ENCODE results near the gene MIOX. TPM values are rescaled to one million over a fixed set of nuclear protein-coding genes. Genes with fewer than 3 reads are reported as not detected.
A peak's percentile ranks its signal among the peaks of the same experiment; 100 is the strongest.

MIOX gene
- total RNA-seq, 1 experiment from 2014 or later, result 1.5 TPM

DNA sequence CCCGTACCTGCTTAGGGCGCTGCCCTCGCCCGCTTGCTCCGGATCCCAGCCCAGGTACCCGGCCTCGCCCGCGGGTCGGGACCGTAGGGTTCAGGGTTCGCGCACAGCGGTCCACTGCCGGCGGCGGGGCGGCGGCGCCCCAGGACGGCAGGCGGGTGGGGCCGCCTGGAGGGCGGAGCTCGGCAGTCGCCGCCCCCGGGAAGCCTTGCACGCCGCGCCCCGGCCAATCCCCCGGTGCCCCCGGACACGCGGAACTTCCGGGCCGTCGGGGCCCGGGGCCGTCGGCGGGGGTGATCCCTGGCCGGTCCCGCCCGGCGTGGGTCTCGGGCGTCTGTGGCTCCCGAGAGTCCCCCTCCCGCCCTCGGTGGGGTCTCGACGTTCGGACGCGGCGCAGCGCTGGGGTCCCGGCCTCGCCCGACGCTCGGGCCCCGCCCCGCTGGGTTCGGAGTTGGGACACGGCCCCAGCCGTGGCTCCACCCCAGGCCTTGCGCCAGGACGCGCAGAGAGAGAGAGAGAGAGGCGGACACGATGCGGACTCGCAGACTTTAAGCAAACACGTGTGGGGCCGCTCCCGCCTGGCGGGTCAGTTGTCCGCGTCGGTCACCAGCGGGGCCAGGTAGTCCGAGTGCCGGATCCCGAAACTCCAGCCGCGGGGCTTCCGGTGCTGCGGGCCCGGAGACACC is 43.4 kb downstream of the MIOX start, which contains the start of gene TYMP:
TYMP (minus strand) TSS at position 116 of the 683 bp plus-strand sequence. CDS start 303 bp downstream, outside the sequence.
- DNase-seq, result peak in 1 of 2 experiments; percentile 66
- no peak for TF ChIP-seq EZH2 (IDR thresholded peaks at IDR 0.05; ENCODE audit: low read depth)
- TF ChIP-seq, protein P1, sequence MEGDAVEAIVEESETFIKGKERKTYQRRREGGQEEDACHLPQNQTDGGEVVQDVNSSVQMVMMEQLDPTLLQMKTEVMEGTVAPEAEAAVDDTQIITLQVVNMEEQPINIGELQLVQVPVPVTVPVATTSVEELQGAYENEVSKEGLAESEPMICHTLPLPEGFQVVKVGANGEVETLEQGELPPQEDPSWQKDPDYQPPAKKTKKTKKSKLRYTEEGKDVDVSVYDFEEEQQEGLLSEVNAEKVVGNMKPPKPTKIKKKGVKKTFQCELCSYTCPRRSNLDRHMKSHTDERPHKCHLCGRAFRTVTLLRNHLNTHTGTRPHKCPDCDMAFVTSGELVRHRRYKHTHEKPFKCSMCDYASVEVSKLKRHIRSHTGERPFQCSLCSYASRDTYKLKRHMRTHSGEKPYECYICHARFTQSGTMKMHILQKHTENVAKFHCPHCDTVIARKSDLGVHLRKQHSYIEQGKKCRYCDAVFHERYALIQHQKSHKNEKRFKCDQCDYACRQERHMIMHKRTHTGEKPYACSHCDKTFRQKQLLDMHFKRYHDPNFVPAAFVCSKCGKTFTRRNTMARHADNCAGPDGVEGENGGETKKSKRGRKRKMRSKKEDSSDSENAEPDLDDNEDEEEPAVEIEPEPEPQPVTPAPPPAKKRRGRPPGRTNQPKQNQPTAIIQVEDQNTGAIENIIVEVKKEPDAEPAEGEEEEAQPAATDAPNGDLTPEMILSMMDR (conservative IDR thresholded peaks at IDR 0.05), result no peak
- H3K4me2 ChIP-seq, result peak within 1 kb of the TSS; percentile 85
- no peaks in the 10 kb centered on the region for H4K20me1 ChIP-seq (ENCODE audit: insufficient read depth)
- no peaks in the 10 kb centered on the region for H3K9me2 ChIP-seq (ENCODE audit: insufficient read depth)
- peak within 1 kb of the TSS; percentile 78; the same call in 1 of the 2 replicates for H2AFZ ChIP-seq
- peaks cover 26% of the 10 kb centered on the region for H3K4me1 ChIP-seq (replicated peaks; ENCODE audit: insufficient read depth)
- no peaks in the 10 kb centered on the region for H3K9me3 ChIP-seq (ENCODE audit: insufficient read depth, low read depth)
- peak within 1 kb of the TSS; percentile 87 for H3K4me3 ChIP-seq
- H3F3A ChIP-seq (ENCODE audit: insufficient read depth, low read depth), result peaks cover 64% of the 10 kb centered on the region
- no peaks in the 10 kb centered on the region for H3K36me3 ChIP-seq (ENCODE audit: low read depth)
- H3K27ac ChIP-seq, result peak within 1 kb of the TSS; percentile 60
- no peaks in the 10 kb centered on the region for H3K27me3 ChIP-seq (ENCODE audit: insufficient read depth, low read depth)
- ChIA-PET POLR2A (ENCODE audit: unreplicated experiment) (no interaction called here), CTCF (no interaction called here)
- BruUV-seq (replicated peaks), result no TSS peak
- intact Hi-C loops (cut with micrococcal nuclease; ENCODE audit: unreplicated experiment), result loop anchor here (1.0 to 2.0 kb wide), 2 partner anchors 9 to 33 kb away; partner anchors contain the start of gene SYCE3
- H3K79me2 ChIP-seq (ENCODE audit: low read depth), result no peaks in the 10 kb centered on the region; the same call in 1 of the 2 replicates

DNA sequence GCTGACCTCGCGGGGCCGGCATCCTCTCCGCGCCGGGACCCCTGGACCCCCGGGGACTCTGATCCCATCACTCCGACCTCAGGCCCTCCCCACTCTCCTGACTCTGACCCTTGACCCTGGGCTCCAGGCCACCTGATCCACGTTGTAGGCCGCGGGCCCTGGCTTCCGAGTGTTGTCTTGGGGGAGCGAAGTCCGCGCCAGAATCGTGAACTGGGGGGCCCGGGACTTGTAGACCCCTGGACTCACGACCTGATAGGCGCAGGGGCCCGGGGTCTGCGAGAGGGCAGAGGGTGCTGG is 43.9 kb downstream of the MIOX start:
- H3K27ac ChIP-seq, result peak overlapping the region; percentile 60
- H3K79me2 ChIP-seq (ENCODE audit: low read depth), result no peaks in the 10 kb centered on the region
- ChIA-PET CTCF (no interaction called here), POLR2A (ENCODE audit: unreplicated experiment) (no interaction called here)
- H3K36me3 ChIP-seq (ENCODE audit: low read depth), result no peaks in the 10 kb centered on the region
- H4K20me1 ChIP-seq (ENCODE audit: insufficient read depth), result no peaks in the 10 kb centered on the region
- peak overlapping the region; percentile 87 for H3K4me3 ChIP-seq
- H3K4me2 ChIP-seq, result peak overlapping the region; percentile 85
- H3K27me3 ChIP-seq (ENCODE audit: insufficient read depth, low read depth), result no peaks in the 10 kb centered on the region
- BruUV-seq (replicated peaks), result no TSS peak
- H3K4me1 ChIP-seq (replicated peaks; ENCODE audit: insufficient read depth), result peaks cover 26% of the 10 kb centered on the region
- H3K9me2 ChIP-seq (ENCODE audit: insufficient read depth), result no peaks in the 10 kb centered on the region
- H3K9me3 ChIP-seq (ENCODE audit: insufficient read depth, low read depth), result no peaks in the 10 kb centered on the region
- intact Hi-C loops (cut with micrococcal nuclease; ENCODE audit: unreplicated experiment), result loop anchor here (1.0 to 2.0 kb wide), 2 partner anchors 9 to 32 kb away; partner anchors contain the start of gene SYCE3
- no peak for DNase-seq
- H2AFZ ChIP-seq, result peak overlapping the region; percentile 78; the same call in 1 of the 2 replicates
- TF ChIP-seq, protein P1 (conservative IDR thresholded peaks at IDR 0.05), result no peak
- TF ChIP-seq EZH2 (IDR thresholded peaks at IDR 0.05; ENCODE audit: low read depth), result no peak
- H3F3A ChIP-seq (ENCODE audit: insufficient read depth, low read depth), result peaks cover 64% of the 10 kb centered on the region

DNA sequence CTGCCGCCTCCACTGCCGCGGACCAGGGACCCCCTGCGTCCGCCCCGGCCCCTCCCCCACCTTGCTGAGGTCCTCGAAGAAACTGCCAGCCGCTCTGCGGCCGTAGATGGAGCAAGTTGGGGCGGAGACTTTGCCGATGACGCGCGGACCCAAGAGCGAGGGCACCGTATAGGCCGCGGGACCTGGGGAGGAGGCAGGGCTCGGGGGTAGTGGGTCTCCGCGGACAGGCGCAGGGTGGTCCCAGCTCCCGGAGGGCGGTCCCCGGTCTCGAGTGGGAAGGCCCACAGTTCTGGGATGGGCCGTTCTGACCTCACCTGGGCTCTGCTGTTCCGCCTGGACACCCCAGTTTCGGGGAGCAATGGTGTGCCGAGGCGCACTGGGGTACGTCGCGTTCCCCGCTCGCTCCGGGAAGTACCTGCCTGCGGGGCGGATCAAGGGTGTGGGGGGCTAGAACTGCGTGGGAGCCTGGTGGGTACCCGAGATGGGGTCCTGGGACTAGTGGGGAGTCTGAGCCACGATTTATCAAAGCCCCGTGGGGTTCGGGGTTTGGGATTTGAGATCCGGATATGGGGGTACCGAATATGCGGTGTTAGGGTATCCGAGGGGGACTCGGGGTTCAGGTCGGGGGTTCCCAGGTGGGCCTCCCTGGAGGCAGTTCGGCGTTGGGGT is 44.4 kb downstream of the MIOX start:
- TF ChIP-seq, protein P1 (conservative IDR thresholded peaks at IDR 0.05), result no peak
- TF ChIP-seq EZH2 (IDR thresholded peaks at IDR 0.05; ENCODE audit: low read depth), result no peak
- peak overlapping the region; percentile 78 for H2AFZ ChIP-seq
- no peaks in the 10 kb centered on the region for H3K36me3 ChIP-seq (ENCODE audit: low read depth)
- BruUV-seq (replicated peaks), result TSS peak; percentile 49
- intact Hi-C loops (cut with micrococcal nuclease; ENCODE audit: unreplicated experiment), result loop anchor here (1.0 to 2.0 kb wide), 2 partner anchors 8 to 32 kb away; partner anchors contain the start of gene SYCE3
- peak overlapping the region; percentile 85 for H3K4me2 ChIP-seq
- H3K79me2 ChIP-seq (ENCODE audit: low read depth), result no peaks in the 10 kb centered on the region
- no peaks in the 10 kb centered on the region for H3K9me3 ChIP-seq (ENCODE audit: insufficient read depth, low read depth)
- ChIA-PET POLR2A (ENCODE audit: unreplicated experiment) (no interaction called here), CTCF (interaction anchor here (1.3 kb wide), 1 partner anchor 32 kb away, joined by 5 read pairs; the partner anchor contains the start of gene SYCE3)
- no peaks in the 10 kb centered on the region for H3K9me2 ChIP-seq (ENCODE audit: insufficient read depth)
- peaks cover 59% of the 10 kb centered on the region for H3F3A ChIP-seq (ENCODE audit: insufficient read depth, low read depth)
- peaks cover 26% of the 10 kb centered on the region for H3K4me1 ChIP-seq (replicated peaks; ENCODE audit: insufficient read depth)
- no peaks in the 10 kb centered on the region for H4K20me1 ChIP-seq (ENCODE audit: insufficient read depth)
- H3K27ac ChIP-seq, result peak overlapping the region; percentile 60
- peak overlapping the region; percentile 87 for H3K4me3 ChIP-seq
- peak; percentile 71 for DNase-seq
- no peaks in the 10 kb centered on the region for H3K27me3 ChIP-seq (ENCODE audit: insufficient read depth, low read depth)

Measured in PC-9 (cell line).